Large intestine (tissue), 3 donors: Measurements from ENCODE around the gene EEF1A2. TPM values are rescaled to one million over a fixed set of nuclear protein-coding genes. Genes with fewer than 3 reads are reported as not detected.
A peak's percentile ranks its signal among the peaks of the same experiment; 100 is the strongest.

ENCODE experiments used
- DNase-seq, 2 donors: peaks; one replicate each; pipeline versions ENCODE4 v3.0.0 to v3.0.0-alpha.2; 2013
- H3K27ac ChIP-seq: one replicate; pipeline ENCODE4 v1.5.1; 2013; ENCODE audit warnings: low read length
- H3K27me3 ChIP-seq: 2 replicates; pipeline ENCODE4 v1.6.1; 2013; ENCODE audit warnings: low read length; ENCODE audit not compliant: control insufficient read depth, insufficient read depth
- H3K36me3 ChIP-seq: 2 replicates; pipeline ENCODE4 v1.6.1; 2013; ENCODE audit warnings: low read length; ENCODE audit not compliant: control insufficient read depth, insufficient read depth
- H3K4me1 ChIP-seq: one replicate; pipeline ENCODE4 v1.6.1; 2013; ENCODE audit warnings: low read length; ENCODE audit not compliant: control insufficient read depth, insufficient read depth
- H3K4me3 ChIP-seq: one replicate; pipeline ENCODE4 v1.5.1; 2013; ENCODE audit warnings: low read length
- H3K9me3 ChIP-seq: one replicate; pipeline ENCODE4 v1.6.1; 2013; ENCODE audit warnings: mild to moderate bottlenecking, low read depth, low read length, moderate library complexity; ENCODE audit not compliant: control insufficient read depth
- WGBS: methylation state at CpG from one replicate; pipeline ENCODE4 v1.1.5; 2013; ENCODE audit warnings: low lambda C conversion rate; ENCODE audit not compliant: insufficient coverage; 5-methylcytosine and 5-hydroxymethylcytosine counted together
- polyA plus RNA-seq: library from polyadenylated mRNA; unstranded; fragments of 120-200 nt; gene quantifications from one replicate; pipeline ENCODE4 v1.2.1, GENCODE V29; 2013

Gene EEF1A2
- polyA plus RNA-seq, 1 donor, result 29.7 TPM

DNA sequence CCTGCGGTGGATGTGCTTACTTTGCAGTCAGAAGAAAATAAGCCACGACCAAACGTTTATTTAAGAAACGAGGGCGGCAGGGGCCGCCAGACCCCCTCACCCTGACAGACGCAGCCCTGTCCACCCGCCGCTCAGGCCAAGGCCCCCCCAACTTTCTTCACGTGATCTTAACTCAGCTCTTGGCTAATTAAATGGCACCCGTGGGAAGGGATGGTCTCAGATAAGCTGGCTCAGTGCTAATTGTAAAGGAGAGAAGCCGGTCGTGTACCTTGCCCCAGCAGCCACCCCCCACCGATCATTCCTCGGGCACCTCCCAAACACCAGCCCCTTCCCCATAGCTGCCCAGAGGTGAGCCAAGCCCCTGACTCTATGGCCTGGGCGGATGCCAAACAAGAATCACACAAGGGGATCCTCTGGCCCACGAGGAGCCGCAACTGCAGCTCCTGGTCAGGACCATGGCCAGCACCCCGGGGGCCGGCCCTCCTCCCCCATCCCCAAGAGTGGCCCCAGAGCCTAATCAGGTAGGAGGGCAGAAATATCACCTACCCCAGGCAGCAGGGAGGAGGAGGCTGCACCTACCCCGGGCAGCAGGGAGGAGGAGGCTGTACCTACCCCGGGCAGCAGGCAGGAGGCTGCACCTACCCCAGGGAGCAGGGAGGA, 37.6 kb downstream of the EEF1A2 start:
- Histone ChIP-seq H3K9me3 (no peaks in the 10 kb centered on the region), H3K4me1 (no peaks in the 10 kb centered on the region), H3K27ac (no peak overlapping the region), H3K4me3 (no peak overlapping the region), H3K36me3 (no peaks in the 10 kb centered on the region), H3K27me3 (peaks cover 48% of the 10 kb centered on the region)
- WGBS, result no CpG with 5 or more reads among the region's 22 CpGs
- no peak for DNase-seq

- no peak overlapping the region for H3K27ac ChIP-seq
- no CpG with 5 or more reads among the region's 17 CpGs for WGBS
- no peaks in the 10 kb centered on the region for H3K9me3 ChIP-seq
- DNase-seq, result no peak
- no peaks in the 10 kb centered on the region for H3K4me1 ChIP-seq
- peaks cover 51% of the 10 kb centered on the region for H3K27me3 ChIP-seq
- H3K4me3 ChIP-seq, result no peak overlapping the region
- H3K36me3 ChIP-seq, result no peaks in the 10 kb centered on the region
Observed at GRCh38 chr20:63459070-63459380, 39.9 kb downstream of the EEF1A2 start.

DNA sequence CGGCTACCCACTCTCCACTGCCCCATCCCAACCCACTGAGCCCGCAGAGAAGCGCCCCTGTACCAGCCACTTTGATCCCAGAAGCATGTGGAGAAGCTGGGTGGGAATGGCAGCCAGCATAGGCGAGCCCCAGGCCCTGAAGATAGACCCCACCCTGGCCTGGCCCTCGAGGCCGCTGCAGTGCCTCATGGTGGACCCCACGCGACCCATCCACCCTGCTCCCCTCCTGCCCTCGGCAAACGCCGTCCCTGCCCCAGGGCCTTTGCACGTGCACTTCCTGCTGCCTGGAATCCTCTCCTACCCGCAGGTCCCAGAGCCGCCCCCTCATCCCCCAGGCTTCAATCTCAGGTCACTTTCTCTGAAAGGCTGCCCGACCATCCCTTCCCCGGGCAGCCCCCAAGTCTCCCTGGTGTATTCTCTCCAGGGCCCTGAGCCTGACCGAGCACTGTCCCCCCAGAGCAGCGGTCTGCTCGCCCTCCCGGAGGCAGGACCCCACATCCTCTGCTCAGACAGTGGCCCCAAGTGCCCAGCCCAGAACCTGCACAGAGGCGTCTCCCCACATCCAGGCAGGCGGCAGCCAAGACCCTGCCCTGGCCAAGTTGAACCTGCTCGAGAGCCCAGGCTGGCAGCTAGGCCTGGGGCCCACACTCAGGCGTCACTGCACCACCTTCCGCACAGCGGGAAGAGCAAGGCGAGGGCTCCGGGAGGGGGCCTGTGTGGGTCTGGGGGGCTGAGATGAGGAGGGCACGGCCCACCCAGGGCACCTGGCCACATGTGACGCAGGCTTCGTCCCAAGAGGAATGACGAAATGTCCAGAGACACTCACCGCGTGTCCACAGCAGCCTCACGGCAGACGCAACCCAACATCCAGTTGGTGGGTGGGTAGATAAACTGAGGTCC, 40.5 kb downstream of the EEF1A2 start:
- WGBS, result no CpG with 5 or more reads among the region's 36 CpGs
- Histone ChIP-seq H3K27ac (no peak overlapping the region), H3K27me3 (peaks cover 50% of the 10 kb centered on the region), H3K4me1 (peaks cover 2% of the 10 kb centered on the region), H3K4me3 (no peak overlapping the region), H3K9me3 (no peaks in the 10 kb centered on the region), H3K36me3 (no peaks in the 10 kb centered on the region)
- DNase-seq, result no peak

- WGBS, result no CpG with 5 or more reads among the region's 17 CpGs
- Histone ChIP-seq H3K4me1 (peaks cover 2% of the 10 kb centered on the region), H3K36me3 (no peaks in the 10 kb centered on the region), H3K9me3 (peaks cover 4% of the 10 kb centered on the region), H3K4me3 (no peak overlapping the region), H3K27me3 (peaks cover 48% of the 10 kb centered on the region), H3K27ac (no peak overlapping the region)
- no peak for DNase-seq
Observed at GRCh38 chr20:63457737-63458136, 41.1 kb downstream of the EEF1A2 start.

- DNase-seq, result peak in 1 of 2 donors; percentile 13
- Histone ChIP-seq H3K27ac (no peak overlapping the region), H3K27me3 (peaks cover 43% of the 10 kb centered on the region), H3K4me3 (no peak overlapping the region), H3K4me1 (peaks cover 2% of the 10 kb centered on the region), H3K36me3 (no peaks in the 10 kb centered on the region), H3K9me3 (peaks cover 4% of the 10 kb centered on the region)
- WGBS, result no CpG with 5 or more reads among the region's 40 CpGs
Observed at GRCh38 chr20:63456429-63457284, 42.2 kb downstream of the EEF1A2 start.

- Histone ChIP-seq H3K9me3 (peaks cover 4% of the 10 kb centered on the region), H3K4me3 (no peak overlapping the region), H3K27me3 (peaks cover 32% of the 10 kb centered on the region), H3K36me3 (no peaks in the 10 kb centered on the region), H3K4me1 (peaks cover 2% of the 10 kb centered on the region), H3K27ac (no peak overlapping the region)
- WGBS, result no CpG with 5 or more reads among the region's 10 CpGs
- no peak for DNase-seq
Observed at GRCh38 chr20:63455568-63455859, 43.4 kb downstream of the EEF1A2 start.

DNA sequence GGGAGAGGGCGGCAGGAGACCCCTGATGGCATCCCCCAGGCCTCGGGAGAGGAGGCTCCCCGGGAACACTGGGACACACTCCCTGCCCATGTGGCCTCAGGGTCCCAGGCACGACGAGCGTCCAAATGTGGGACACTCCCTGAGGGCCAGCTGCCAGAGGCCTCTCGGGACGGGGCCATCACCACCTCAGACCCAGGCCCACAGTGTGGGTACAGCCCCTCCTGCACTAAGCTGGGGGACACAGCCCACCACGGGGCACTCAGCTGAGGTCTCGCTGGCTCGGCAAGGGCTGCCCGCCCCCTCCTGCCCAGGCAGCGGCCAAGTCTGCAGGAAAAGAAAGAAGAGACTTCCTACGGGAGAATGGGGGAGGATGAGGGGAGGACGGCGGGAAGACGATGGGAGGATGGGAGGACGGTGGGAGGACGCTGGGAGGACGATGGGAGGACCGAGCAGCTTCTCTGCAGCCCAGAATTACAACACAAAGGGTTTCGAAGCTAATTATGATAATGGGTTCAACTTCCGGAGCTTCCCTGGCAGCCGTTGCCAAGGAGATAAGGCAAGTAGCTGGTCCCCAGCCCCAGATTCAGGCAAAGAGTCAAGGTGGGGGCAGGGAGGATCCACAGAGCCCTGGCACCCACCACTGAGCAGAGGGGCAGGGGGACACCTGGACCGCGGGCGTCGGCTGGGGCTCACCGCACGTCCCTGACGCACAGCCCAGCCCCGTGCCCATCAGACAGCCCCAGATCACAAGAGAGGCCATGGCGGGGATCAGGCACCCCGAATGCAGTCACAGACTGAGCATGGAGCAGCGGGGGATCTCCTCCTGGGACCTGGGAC, 43.9 kb downstream of the EEF1A2 start:
- H3K4me3 ChIP-seq, result no peak overlapping the region
- no peaks in the 10 kb centered on the region for H3K36me3 ChIP-seq
- H3K27me3 ChIP-seq, result peaks cover 31% of the 10 kb centered on the region
- no peak for DNase-seq
- peak overlapping the region; percentile 29 for H3K27ac ChIP-seq
- H3K9me3 ChIP-seq, result peaks cover 4% of the 10 kb centered on the region
- peaks cover 2% of the 10 kb centered on the region for H3K4me1 ChIP-seq
- WGBS, result no CpG with 5 or more reads among the region's 35 CpGs

- no CpG with 5 or more reads among the region's 46 CpGs for WGBS
- Histone ChIP-seq H3K4me1 (peaks cover 2% of the 10 kb centered on the region), H3K9me3 (peaks cover 4% of the 10 kb centered on the region), H3K27ac (no peak overlapping the region), H3K4me3 (no peak overlapping the region), H3K27me3 (peaks cover 35% of the 10 kb centered on the region), H3K36me3 (no peaks in the 10 kb centered on the region)
- no peak for DNase-seq
Observed at GRCh38 chr20:63452821-63453523, 45.9 kb downstream of the EEF1A2 start.

- H3K27ac ChIP-seq, result no peak overlapping the region
- no CpG with 5 or more reads among the region's 20 CpGs for WGBS
- H3K27me3 ChIP-seq, result peaks cover 38% of the 10 kb centered on the region
Observed at GRCh38 chr20:63452341-63452740, 46.5 kb downstream of the EEF1A2 start.

More at GRCh38 chr20:63452341-63452740, 46.5 kb downstream of the EEF1A2 start:
- Histone ChIP-seq H3K4me1 (peaks cover 2% of the 10 kb centered on the region), H3K9me3 (peaks cover 4% of the 10 kb centered on the region), H3K4me3 (no peak overlapping the region), H3K36me3 (no peaks in the 10 kb centered on the region)
- no peak for DNase-seq
